Measurements from ENCODE around the gene SAE1.

SAE1 gene

DNA sequence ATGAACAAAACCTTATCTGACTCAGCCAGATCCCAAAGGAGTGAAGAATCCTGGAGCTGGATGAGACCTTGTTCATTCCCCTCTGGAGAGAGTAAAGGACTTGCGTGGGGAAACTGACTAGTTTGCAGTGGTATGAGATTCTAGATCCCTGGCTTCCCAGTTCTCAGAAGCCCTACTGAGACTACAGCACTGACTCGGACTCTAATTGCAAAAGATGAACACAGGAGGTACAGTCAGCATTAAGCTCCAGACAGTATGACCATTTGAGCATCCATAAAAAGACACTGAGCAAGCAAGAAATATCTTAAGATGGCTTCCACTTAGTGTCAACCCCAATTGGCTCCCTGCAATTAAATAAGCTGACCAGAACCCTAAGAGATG is 23.8 kb upstream of the SAE1 start:
- no peak for DNase-seq (ENCODE audit: low read depth, low spot score)

DNA sequence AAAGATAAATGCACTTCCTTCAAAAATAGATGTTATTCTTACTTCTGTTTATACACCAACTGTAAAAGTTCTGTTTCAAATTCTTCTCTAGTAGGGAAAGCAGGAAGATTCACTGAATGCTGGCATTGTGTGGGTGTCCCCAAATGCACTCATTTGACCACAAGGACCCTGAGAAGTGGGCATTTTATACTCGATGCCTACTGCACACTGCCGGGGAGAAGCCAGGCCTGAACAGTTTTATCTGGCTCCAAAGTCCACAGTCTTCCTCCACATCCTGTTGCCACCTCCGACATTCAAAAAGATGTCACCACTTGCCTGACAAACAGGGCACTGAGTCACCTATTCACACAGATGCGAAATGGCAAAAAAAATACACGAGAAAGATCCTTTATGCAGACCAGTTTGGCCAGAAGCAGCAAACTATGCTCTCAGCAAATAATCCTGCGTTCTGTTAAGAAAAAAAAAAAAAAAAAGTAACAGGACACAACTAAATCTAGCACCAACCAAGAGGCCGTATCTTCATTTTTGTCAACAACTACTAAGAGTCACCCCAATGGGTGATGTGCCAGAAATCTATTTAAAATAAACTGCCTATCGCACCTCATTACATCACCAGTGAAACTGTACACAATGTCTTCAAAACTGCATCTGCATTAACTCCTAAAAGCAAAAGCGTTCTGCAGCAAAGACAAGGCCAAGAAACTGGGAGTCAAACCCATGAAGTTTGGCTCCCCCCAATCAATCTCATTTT is 23.3 kb upstream of the SAE1 start:
- DNase-seq (ENCODE audit: low read depth, low spot score): no peak

DNA sequence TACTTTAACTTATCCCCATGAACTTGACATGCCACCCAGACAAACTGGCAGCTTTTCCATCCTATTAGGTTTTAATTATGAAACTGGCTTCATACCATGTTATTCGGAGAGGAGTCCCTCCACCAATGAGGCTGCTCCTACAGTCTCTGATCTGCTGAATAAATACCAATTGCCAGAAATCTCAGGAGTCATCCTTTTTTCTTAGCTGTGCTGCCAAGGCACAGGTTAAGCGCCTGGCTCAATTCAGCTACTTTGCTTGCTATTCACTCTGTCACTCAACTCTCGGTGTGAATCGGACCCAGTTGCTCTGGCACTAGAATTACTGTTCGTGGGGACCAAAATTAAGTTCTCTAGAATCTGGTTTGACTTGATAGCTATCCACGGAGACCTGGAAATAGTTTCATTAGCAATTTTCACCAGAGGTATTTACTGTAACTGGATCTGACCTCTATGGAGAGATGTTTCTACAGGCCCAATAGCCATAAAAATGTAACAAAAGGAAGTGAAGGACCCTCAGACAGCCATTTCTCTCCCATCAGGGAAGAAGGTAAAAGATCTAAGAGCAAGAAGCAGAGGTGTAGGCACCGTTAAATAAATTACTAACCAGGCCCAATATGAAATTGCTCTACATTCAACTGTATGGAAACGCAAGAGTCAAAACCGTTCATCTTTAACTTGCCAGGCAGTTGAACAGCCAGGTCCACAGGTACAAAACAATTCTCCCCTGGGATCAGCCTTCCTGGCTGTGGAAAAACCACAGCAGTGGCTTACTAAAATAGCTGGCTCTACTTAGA is 22.5 kb upstream of the SAE1 start:
- DNase-seq (ENCODE audit: low read depth, low spot score): no peak

DNA sequence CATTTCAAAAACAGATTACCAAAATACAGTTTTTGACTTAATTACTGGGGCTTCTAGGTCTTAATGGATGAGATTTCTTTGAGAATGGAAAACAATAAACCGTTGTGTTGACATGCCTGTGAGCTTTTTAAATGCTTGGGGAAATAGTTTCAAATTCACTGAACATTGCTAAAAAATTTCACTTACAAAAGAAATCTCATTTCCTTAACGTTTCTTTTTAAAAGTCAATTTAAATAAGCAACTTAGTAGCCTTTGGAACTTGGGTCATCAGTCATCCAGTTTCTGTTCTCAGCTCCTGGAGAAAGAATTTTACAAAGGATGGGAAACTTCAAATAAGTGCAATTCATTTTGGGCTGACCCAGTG is 21.5 kb upstream of the SAE1 start:
- no peak for DNase-seq (ENCODE audit: low read depth, low spot score)

DNA sequence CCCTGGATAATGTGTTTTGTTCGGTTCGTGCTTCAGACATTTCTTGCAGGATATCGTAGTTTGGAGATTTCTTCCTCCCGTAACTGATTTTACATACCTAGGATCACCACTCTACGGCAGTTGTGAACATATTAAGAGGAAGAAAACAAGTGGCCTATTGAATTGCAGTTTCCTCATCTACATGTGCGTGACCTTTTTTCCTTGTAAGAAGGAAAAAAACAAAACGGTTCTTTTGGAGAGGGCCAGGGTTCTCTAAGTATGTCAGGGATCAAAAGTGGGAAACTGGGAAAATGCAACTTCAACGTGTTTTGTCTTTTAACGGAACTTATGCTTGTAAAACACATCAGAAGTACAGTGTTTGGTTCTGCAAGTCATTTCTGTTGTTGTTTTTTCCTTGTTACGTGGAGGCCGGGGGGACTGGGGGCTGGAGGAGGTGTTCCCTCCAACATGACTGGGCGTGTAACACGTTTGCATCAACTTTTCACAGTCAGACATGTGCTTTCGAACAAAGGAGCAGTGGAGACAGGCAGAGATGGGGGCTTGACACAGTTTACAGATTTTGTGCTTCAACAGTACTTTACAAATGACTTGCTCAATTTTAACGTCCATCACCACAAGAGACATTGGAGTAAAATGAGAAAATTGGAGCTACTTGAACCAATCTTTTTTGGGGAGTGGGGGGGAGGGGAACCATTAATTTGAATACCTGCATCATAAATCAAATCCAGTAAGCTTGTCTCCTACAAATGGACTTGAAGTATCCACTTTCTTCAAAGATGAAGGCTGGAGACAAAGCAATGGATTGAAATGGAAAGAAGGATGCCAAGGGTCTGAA is 20.9 kb upstream of the SAE1 start:
- DNase-seq (ENCODE audit: low read depth, low spot score): peak; percentile 45

DNA sequence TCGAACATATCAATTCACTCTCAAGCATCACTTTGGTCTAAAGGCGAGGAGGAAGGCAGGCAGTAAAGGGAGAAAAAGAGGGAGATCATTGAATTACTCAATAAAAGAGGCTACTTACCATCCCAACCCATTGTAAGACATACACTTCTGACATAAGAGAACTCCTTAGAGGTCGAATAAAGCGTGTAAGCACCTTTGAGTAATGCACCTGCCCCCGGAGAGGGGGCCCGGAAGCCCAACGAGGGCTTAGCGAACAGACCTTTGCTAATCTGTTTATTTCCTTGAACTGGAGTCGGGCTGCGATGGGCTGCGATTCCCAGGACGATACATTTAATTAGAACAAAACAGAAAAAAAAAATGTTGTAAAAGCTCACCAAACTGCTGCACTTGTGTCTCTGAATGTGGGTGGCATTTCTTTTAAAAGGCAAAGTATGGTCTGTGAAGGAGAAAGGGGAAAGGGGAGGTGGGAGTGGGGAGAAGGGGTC is 20.1 kb upstream of the SAE1 start:
- no peak for DNase-seq (ENCODE audit: low read depth, low spot score)

DNA sequence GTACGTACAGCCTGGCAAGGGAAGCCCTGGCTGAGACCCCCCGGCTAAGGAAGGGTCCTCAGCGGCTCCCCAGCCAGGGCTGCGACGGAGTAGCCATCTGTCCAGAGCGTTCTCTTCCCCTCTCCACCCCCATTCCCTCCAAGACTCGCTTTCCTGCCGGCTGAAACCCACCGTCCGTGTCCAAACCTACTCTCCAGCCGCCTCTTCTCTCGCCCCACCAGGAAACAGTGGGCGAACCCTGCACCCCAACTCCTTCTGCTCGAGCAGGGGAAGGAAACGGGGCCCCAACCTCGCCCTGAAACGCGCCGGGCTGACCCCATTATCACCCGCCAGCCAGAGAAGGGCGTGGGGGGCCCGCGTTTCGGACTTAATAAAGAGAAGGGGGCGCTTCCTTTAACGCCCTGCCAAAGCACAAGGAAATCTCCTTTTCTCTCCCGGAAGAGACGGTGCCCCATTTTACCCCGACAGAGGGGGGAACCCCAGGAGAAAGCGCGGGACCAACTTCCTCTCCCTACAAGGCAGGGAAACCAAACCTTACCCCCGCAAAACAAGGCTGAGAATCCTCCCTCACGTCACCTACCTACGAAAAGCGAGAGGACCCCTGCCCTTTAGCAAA is 19.5 kb upstream of the SAE1 start:
- no peak for DNase-seq (ENCODE audit: low read depth, low spot score)

DNA sequence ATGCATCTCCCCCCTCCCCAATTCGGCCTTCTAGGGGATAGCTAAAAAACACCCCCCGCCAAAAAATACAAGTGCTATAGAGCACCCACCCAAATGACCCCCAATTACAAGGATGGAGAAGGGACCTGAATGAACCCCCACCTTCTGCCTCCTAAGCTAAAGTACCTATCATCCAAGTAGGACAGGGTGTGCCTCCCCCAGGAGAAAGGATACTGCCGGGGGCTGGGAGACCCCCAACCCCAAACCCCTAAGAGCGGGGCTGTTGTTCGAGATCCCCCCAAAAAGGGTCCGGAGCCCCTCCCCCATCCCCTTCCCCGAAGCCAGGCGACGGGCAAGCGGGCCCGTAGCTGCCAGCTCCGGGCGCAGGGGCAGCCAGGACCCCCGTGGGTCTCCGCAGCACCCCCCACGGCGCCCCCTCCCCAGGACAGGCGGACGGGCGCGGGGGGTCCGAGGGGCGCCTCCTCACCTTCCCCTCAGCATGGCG is 18.9 kb upstream of the SAE1 start:
- DNase-seq (ENCODE audit: low read depth, low spot score): no peak

DNA sequence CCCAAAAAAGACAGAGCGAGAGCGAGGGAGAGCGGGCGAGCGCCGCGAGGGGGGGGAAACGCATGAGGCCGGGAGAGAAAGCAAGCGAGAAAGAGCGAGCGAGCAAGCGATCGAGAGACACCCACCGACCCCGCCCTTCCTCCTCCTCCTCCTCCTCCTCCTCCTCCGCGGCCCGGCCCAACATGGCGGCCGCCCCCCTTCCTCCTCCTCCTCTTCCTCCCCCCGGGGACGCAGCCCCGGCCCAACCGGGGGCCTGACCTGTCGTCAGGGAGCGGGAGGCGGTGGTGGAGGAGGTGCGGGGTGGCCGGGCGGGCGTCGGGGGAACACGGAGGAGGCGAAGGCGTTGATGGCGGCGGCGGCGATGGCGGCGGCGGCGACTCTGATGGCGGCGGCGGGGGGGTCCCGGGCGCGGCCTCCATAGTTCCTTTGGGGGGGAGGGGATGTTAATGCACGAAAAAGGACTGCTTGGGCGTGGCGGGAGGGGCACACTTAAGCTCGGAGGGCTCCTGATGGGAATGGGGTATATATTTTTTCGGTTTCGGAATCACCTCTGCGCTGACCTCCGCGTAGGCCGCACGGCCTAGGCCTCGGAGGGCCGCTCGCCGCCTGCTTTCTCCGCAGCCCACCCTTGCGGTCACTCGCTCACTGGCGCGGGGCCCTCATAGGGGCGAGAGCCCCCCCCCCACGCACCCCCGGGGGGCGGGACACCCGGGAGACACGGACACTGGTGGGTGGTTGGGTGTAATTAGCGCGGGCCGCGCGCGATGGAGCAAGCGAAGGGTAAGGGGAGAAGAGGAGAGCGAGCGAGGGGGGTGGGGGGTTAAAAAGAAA is 18.3 kb upstream of the SAE1 start:
- peak; percentile 76 for DNase-seq (ENCODE audit: low read depth, low spot score)

DNA sequence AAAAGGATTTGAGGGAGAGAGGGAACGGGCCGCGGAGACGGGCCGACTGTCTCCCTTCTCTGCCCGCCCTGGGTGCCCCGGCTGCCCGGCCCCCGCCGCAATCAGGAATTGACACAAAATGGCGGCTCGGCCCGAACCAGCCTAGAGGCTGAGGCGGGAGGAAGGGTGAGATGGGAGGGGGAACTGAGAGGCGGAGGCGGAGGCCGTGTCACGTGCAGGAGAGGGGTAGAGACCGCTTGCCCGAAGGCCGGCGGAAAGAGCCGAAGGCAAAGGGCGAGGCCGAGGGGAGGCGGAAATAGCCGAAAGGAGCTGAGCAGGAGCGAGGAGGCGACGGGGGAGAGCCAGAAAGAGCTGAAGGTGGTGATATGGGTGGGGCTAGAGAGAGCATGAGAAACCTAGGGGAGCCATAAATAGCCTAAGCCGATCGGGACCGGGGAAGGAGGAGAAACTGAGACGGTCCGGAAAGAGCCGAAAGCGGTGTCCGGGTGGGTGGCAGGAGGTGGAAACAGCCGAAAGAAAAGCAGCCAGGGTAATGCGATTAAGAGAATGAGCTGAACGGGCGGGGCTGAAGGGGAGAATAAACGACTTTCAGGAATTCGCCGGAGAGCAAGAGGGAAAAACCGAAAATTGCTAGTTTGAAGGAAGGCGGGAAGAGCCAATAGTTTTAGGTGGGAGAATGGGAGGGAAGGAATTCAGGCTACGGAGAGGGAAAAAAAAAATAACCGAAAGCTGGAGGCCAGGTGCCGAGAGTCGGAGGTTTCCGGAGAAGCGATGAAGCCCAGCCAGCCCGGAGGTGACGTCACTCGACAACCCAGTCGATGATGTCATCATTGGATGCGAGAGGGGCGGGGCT is 17.4 kb upstream of the SAE1 start, which contains the start of gene ZC3H4:
ZC3H4 (minus strand) TSS at position 780 of the 853 bp plus-strand sequence. CDS start 1,192 bp downstream, outside the sequence.
- DNase-seq (ENCODE audit: low read depth, low spot score): peak; percentile 99

DNA sequence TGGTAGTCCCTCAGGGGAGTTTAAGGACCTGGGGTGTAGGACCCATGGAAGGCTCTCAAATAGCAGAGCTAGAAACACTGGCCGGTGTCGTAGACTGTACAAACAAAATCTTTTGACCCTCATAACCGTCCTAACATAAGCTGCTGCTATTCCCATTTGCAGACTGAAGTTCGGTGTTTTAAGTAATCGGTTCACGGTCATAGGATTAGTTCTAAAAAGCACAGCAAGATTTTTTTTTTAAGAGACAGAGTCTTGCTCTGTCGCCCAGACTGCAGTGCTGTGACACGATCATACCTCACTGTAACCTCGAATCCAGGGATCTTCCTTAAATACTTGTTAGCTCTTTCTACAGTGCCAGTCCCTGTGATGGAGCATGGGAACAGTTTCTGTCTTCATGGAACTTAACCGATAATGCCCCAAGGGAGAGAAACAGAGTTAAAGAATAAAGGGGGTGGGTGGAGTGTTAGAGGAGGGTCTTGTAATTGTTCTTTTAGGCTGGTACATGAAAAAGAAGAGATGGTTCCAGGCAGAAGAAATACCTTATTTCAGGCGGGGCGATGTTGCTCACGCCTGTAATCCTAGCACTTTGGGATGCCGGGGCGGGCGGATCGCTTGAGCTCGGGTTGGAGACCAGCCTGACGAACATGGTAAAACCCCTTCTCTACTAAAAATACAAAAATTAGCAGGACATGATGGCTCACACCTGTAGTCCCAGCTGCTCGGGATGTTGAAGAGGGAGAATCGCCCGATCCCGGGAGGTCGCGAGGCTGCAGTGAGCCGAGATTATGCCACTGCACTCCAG is 16.6 kb upstream of the SAE1 start:
- no peak for DNase-seq (ENCODE audit: low read depth, low spot score)

DNA sequence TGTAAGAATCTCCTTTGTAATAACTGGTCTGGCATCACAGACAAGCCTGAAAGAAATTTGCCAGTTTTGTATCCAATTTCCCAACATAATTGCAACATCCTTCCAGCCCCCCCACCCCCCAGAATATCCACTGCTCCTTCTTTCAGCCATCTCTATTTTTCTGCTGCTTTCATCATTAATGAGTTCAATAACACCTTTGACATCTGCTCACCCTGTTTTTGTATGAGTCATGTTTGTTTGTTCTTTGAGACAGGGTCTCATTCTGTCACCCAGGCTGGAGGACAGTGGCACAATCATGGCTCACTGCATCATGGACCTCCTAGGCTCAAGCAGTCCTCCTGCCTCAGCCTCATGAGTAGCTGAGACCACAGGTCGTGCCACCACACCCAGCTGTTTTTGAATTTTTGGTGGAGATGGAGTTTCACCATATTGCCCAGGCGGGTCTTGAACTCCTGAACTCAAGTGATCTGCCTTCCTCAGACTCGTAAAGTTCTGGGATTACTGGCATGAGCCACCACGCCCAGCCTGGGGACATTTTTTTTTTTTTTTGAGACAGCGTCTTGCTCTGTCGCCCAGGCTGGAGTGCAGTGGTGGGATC is 10.1 kb upstream of the SAE1 start:
- no peak for DNase-seq (ENCODE audit: low read depth, low spot score)

DNA sequence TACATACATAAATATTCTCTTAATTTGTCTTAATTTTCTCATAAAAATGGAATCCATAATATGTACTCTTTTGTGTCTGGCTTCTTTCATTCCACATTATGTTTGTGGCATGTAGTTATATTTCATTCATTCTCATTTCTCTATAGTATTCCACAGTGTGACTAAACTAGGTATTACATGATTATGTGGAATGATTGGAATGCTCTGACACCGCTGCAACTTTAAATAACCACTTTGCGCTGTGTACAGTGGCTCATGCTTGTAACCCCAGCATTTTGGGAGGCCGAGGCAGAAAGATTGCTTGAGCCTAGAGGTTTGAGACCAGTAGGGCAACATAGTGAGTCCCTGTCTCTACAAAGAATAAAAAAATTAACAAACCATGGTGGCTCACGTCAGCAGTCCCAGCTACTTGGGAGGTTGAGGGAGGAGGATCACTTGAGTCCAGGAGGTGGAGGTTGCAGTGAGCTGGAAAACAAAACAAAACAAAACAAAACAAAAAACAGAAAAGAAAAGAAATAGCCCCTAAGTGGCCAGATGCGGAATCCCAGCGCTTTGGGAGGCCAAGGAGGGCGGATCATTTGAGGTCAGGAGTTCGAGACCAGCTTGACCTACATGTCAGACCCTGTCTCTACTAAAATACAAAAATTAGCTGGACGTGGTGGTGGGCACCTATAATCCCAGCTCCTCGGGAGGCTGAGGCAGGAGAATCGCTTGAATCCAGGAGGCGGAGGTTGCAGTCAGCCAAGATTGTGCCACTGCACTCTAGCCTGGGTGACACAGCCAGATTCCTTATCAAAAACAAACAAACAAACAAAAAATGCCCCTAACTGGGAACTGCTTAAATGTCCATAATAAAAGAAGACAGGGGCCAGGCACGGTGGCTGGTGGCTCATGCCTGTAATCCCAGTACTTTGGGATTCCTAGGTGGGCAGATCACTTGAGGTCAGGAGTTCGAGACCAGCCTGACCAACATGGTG is 8.0 kb upstream of the SAE1 start:
- DNase-seq (ENCODE audit: low read depth, low spot score): no peak

DNA sequence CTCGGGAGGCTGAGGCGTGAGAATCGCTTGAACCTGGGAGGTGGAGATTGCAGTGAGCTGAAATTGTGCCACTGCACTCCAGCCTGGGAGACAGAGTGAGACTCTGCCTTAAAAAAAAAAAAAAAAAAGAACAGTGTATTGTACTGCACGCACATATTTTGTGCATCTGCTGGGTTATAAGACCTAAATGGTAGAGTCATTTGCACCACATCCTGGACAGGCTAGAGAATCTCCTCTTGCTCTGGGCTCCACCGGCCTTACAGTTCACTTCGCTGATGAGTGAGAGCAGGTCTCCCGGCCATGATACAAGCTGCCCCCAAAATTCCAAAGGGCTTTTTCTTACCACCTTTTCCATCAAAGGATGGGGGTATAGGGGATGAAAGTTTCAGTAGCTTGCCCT is 7.2 kb upstream of the SAE1 start:
- no peak for DNase-seq (ENCODE audit: low read depth, low spot score)

DNA sequence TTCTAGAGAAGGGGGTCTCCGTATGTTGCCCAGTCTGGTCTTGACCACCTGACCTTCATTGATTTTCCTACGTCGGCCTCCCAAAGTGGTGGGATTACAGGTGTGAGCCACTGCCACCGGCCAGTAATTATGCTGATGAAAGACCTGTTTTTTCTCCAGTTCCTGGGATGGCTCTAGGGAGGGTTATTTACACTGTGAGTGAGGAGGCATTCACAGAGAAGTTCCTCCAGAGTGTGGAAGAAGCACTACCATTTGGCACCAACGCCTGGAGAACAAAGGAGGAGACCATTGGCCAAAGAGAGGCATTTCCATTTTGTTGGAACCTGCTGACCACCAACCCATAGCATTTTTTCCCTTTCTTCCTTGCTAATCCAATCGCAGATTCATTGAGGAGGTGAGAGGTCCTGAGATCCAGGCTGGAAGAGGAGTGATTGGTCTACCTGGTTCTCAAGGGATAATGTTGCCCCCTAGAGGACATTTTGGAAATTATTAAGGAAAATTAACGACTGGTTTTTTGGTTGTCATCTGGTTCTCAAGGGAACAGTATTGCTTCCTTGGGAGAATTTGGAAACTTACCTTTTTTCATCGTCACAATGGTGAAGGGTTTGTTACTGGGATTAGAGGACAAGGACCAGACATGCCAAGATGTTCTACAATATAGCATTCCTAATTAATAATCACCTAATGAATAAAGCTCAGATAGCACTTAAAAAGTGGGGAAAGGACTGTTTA is 5.5 kb upstream of the SAE1 start:
- DNase-seq (ENCODE audit: low read depth, low spot score): no peak

DNA sequence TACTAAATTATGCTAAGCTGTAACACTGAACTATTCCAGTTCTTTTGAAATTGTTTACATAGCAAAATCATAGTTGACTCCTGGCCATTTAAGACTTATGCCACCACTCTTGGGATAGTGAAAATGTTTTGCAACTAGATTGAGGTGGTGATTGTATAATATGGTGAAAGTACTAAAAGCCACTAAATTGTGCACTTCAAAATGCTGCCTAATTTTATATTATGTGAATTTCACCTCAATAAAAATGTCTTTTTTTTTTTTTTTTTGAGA is 5.0 kb upstream of the SAE1 start:
- no peak for DNase-seq (ENCODE audit: low read depth, low spot score)

DNA sequence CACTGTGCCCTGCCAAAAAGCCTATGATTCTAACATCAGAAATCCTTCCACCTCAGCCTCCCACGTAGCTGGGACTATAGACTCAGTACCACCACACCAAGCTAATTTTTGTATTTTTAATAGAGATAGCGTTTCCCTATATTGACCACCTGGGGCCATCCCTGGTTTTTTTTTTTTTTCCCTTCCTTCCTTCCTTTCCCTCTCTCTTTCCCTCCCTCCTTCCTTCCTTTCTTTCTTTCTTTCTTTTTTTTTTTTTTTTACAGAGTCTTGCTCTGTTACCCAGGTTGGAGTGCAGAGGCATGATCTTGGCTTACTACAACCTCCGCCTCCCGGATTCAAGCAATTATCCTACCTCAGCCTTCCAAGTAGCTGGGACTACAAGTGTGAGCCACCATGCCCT is 1.1 kb upstream of the SAE1 start:
- no peak for DNase-seq (ENCODE audit: low read depth, low spot score)

All from activated CD4-positive, CD25-positive, alpha-beta regulatory T cell treated with anti-CD3 and anti-CD28 coated beads, Interleukin-2, amount 50 U/mL, for 16 hours (primary cell).